Neural progenitor cell (in vitro differentiated cells): ENCODE data around the gene OR7C1. TPM values are rescaled to one million over a fixed set of nuclear protein-coding genes. Genes with fewer than 3 reads are reported as not detected.

ENCODE experiments used
- DNase-seq: peaks from one replicate; pipeline ENCODE4 v3.0.0-alpha.2; 2016; ENCODE audit warnings: low spot score
- H2AFZ ChIP-seq: fragments of 200-600 bp; sonication (generic); replicated peaks from 2 replicates; pipeline ENCODE4 v1.6.1; 2016; ENCODE audit warnings: antibody characterized with exemption
- H3F3A ChIP-seq: fragments of 200-600 bp; sonication (generic); 2 replicates; pipeline ENCODE4 v1.6.1; 2016; ENCODE audit warnings: antibody characterized with exemption, low read depth
- H3K27ac ChIP-seq: fragments of 200-600 bp; sonication (generic); 2 replicates; pipeline ENCODE4 v1.5.1; 2016; ENCODE audit warnings: mild to moderate bottlenecking
- H3K27me3 ChIP-seq: fragments of 200-600 bp; sonication (generic); 2 replicates; pipeline ENCODE4 v1.6.1; 2016; ENCODE audit warnings: mild to moderate bottlenecking, moderate library complexity
- H3K36me3 ChIP-seq: fragments of 200-600 bp; sonication (generic); 2 replicates; pipeline ENCODE4 v1.5.1; 2016
- H3K4me1 ChIP-seq: fragments of 200-600 bp; sonication (generic); 2 replicates; pipeline ENCODE4 v1.6.1; 2016; ENCODE audit warnings: mixed run types
- H3K4me2 ChIP-seq: fragments of 200-600 bp; sonication (generic); 2 replicates; pipeline ENCODE4 v1.6.1; 2016
- H3K4me3 ChIP-seq: fragments of 200-600 bp; sonication (generic); 2 replicates; pipeline ENCODE4 v1.5.1; 2016
- H3K79me2 ChIP-seq: fragments of 200-600 bp; sonication (generic); 2 replicates; pipeline ENCODE4 v1.6.1; 2016; ENCODE audit warnings: low read depth
- H3K9ac ChIP-seq: fragments of 200-600 bp; sonication (generic); 2 replicates; pipeline ENCODE4 v1.6.1; 2016
- H3K9me3 ChIP-seq: fragments of 200-600 bp; sonication (generic); 2 replicates; pipeline ENCODE4 v1.5.1; 2016; ENCODE audit warnings: low read depth
- H4K20me1 ChIP-seq: fragments of 200-600 bp; sonication (generic); 2 replicates; pipeline ENCODE4 v1.6.1; 2016; ENCODE audit warnings: low read depth
- H3K27ac Mint-ChIP-seq: 3 replicates; pipeline ENCODE4 v1.8.0; 2021; ENCODE audit warnings: mixed read lengths
- H3K27me3 Mint-ChIP-seq: 2 replicates; pipeline ENCODE4 v1.8.0; 2022; ENCODE audit warnings: low read depth, mild to moderate bottlenecking, inconsistent platforms, moderate library complexity, mixed read lengths; ENCODE audit not compliant: insufficient read depth
- H3K36me3 Mint-ChIP-seq: 3 replicates; pipeline ENCODE4 v1.8.0; 2021; ENCODE audit warnings: mixed read lengths
- H3K4me1 Mint-ChIP-seq: 3 replicates; pipeline ENCODE4 v1.8.0; 2021; ENCODE audit warnings: mixed read lengths
- H3K4me3 Mint-ChIP-seq: 3 replicates; pipeline ENCODE4 v1.8.0; 2021; ENCODE audit warnings: mild to moderate bottlenecking, moderate library complexity, mixed read lengths
- H3K9me3 Mint-ChIP-seq: 3 replicates; pipeline ENCODE4 v1.8.0; 2020; ENCODE audit warnings: mixed read lengths
- EZH2 ChIP-seq: fragments of 200-600 bp; sonication (generic); IDR thresholded peaks from 2 replicates; pipeline ENCODE4 v1.6.1; 2017; ENCODE audit warnings: antibody characterized with exemption, mild to moderate bottlenecking, moderate library complexity
- EZH2phosphoT487 ChIP-seq: fragments of 200-600 bp; sonication (generic); IDR thresholded peaks from 2 replicates; pipeline ENCODE4 v1.6.1; 2017; ENCODE audit warnings: antibody characterized with exemption
- total RNA-seq: library from RNA; depleted of rRNA; stranded (reverse); fragments of >200 nt; gene quantifications from 2 replicates; pipeline ENCODE4 v1.2.3, GENCODE V29; 2015; ENCODE audit warnings: low replicate concordance
- TF ChIP-seq, protein P1 (sequence below): fragments of 200-600 bp; sonication (generic); IDR thresholded peaks from 2 replicates; pipeline ENCODE4 v1.5.1; 2017; ENCODE audit warnings: antibody characterized with exemption, mild to moderate bottlenecking

Gene OR7C1
- total RNA-seq, 1 donor from 2014 or later: not detected

GRCh38 chr19:14814982-14815652 is 19.9 kb downstream of the OR7C1 start:
- Histone ChIP-seq H3K79me2 (no peaks in the 10 kb centered on the region), H3K27me3 (no peaks in the 10 kb centered on the region), H3K36me3 (no peaks in the 10 kb centered on the region), H3K4me2 (no peak overlapping the region), H3F3A (no peaks in the 10 kb centered on the region), H3K27ac (no peak overlapping the region), H3K4me1 (no peaks in the 10 kb centered on the region), H3K4me3 (no peak overlapping the region), H3K9ac (no peak overlapping the region), H2AFZ (no peak overlapping the region), H4K20me1 (no peaks in the 10 kb centered on the region), H3K9me3 (no peaks in the 10 kb centered on the region)
- peaks cover 4% of the 10 kb centered on the region for H3K27me3 Mint-ChIP-seq
- H3K36me3 Mint-ChIP-seq: no peaks in the 10 kb centered on the region
- no peaks in the 10 kb centered on the region for H3K4me1 Mint-ChIP-seq
- no peaks in the 10 kb centered on the region for H3K9me3 Mint-ChIP-seq
- H3K4me3 Mint-ChIP-seq: no peak overlapping the region
- no peak overlapping the region for H3K27ac Mint-ChIP-seq
- no peak for TF ChIP-seq EZH2phosphoT487
- no peak for TF ChIP-seq EZH2
- TF ChIP-seq, protein P1, sequence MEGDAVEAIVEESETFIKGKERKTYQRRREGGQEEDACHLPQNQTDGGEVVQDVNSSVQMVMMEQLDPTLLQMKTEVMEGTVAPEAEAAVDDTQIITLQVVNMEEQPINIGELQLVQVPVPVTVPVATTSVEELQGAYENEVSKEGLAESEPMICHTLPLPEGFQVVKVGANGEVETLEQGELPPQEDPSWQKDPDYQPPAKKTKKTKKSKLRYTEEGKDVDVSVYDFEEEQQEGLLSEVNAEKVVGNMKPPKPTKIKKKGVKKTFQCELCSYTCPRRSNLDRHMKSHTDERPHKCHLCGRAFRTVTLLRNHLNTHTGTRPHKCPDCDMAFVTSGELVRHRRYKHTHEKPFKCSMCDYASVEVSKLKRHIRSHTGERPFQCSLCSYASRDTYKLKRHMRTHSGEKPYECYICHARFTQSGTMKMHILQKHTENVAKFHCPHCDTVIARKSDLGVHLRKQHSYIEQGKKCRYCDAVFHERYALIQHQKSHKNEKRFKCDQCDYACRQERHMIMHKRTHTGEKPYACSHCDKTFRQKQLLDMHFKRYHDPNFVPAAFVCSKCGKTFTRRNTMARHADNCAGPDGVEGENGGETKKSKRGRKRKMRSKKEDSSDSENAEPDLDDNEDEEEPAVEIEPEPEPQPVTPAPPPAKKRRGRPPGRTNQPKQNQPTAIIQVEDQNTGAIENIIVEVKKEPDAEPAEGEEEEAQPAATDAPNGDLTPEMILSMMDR: no peak
- DNase-seq: no peak

- Mint-ChIP-seq H3K36me3 (no peaks in the 10 kb centered on the region), H3K9me3 (no peaks in the 10 kb centered on the region), H3K4me1 (no peaks in the 10 kb centered on the region), H3K27me3 (peaks cover 3% of the 10 kb centered on the region), H3K4me3 (no peak overlapping the region), H3K27ac (no peak overlapping the region)
- H3K4me3 ChIP-seq: no peak overlapping the region
- no peaks in the 10 kb centered on the region for H3K36me3 ChIP-seq
- TF ChIP-seq, protein P1: no peak
- no peak for TF ChIP-seq EZH2
- TF ChIP-seq EZH2phosphoT487: no peak
- no peaks in the 10 kb centered on the region for H3K27me3 ChIP-seq
- no peak overlapping the region for H3K9ac ChIP-seq
- no peaks in the 10 kb centered on the region for H4K20me1 ChIP-seq
- H3K4me2 ChIP-seq: no peak overlapping the region
- no peak overlapping the region for H3K27ac ChIP-seq
- no peaks in the 10 kb centered on the region for H3K79me2 ChIP-seq
- H2AFZ ChIP-seq: no peak overlapping the region
- peaks cover 4% of the 10 kb centered on the region for H3K9me3 ChIP-seq
- H3F3A ChIP-seq: no peaks in the 10 kb centered on the region
- no peaks in the 10 kb centered on the region for H3K4me1 ChIP-seq
- DNase-seq: no peak
These were observed 25.5 kb downstream of the OR7C1 start for GRCh38 chr19:14809272-14810057.

DNA sequence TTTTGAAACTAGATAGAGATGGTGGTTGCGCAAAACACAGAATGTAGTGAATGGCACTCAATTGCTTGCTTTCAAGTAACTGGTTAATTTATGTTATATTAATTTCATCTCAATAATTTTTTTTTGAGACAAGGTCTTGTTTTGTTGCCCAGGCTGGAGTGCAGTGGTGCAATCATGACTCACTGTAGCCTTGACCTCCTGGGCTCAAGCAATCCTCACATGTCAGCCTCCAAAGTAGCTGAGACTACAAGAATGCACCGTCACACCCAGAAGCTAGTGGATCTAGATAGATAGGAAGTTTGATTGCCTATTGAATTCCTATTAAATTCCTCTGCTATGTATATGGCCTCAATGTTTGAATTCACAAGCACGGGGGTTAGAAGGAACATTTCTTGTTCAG is 30.2 kb downstream of the OR7C1 start:
- no peaks in the 10 kb centered on the region for H3F3A ChIP-seq
- H3K4me1 ChIP-seq: no peaks in the 10 kb centered on the region
- H3K9me3 ChIP-seq: peaks cover 4% of the 10 kb centered on the region
- H2AFZ ChIP-seq: no peak overlapping the region
- H3K9me3 Mint-ChIP-seq: no peaks in the 10 kb centered on the region
- H3K4me3 Mint-ChIP-seq: no peak overlapping the region
- TF ChIP-seq, protein P1: no peak
- TF ChIP-seq EZH2 (no peak), EZH2phosphoT487 (no peak)
- H3K27me3 ChIP-seq: no peaks in the 10 kb centered on the region
- H4K20me1 ChIP-seq: no peaks in the 10 kb centered on the region
- H3K4me2 ChIP-seq: no peak overlapping the region
- no peaks in the 10 kb centered on the region for H3K36me3 Mint-ChIP-seq
- H3K27ac ChIP-seq: no peak overlapping the region
- no peaks in the 10 kb centered on the region for H3K79me2 ChIP-seq
- no peak overlapping the region for H3K27ac Mint-ChIP-seq
- no peaks in the 10 kb centered on the region for H3K4me1 Mint-ChIP-seq
- no peak overlapping the region for H3K9ac ChIP-seq
- H3K27me3 Mint-ChIP-seq: peaks cover 2% of the 10 kb centered on the region
- no peak for DNase-seq
- H3K36me3 ChIP-seq: no peaks in the 10 kb centered on the region
- no peak overlapping the region for H3K4me3 ChIP-seq
